Fibroblast of villous mesenchyme (primary cell): Measurements from ENCODE around the gene FANCF. TPM values are rescaled to one million over a fixed set of nuclear protein-coding genes. Genes with fewer than 3 reads are reported as not detected.

Experiments
- DNase-seq: peaks from one replicate; pipeline ENCODE4 v3.0.0-alpha.2; 2010; ENCODE audit warnings: low read depth
- H3K4me3 ChIP-seq: 2 replicates; pipeline ENCODE4 v1.5.1; 2011; ENCODE audit warnings: low read depth, mild to moderate bottlenecking, low read length
- CTCF ChIP-seq: IDR thresholded peaks from 2 replicates; pipeline ENCODE4 v1.5.1; 2012; ENCODE audit warnings: low read depth, mild to moderate bottlenecking, low read length; ENCODE audit not compliant: insufficient read depth
- total RNA-seq: library from RNA; depleted of rRNA; stranded (reverse); fragments of >200 nt; gene quantifications from 2 replicates; pipeline ENCODE4 v1.2.3, GENCODE V29; 2012

FANCF gene
- total RNA-seq, 1 donor, result 11.2 TPM

GRCh38 chr11:22584976-22585375 is 40.6 kb downstream of the FANCF start:
- H3K4me3 ChIP-seq, result no peak overlapping the region
- no peak for DNase-seq
- no peak for TF ChIP-seq CTCF

GRCh38 chr11:22583963-22584492 is 41.6 kb downstream of the FANCF start:
- no peak for DNase-seq
- H3K4me3 ChIP-seq, result no peak overlapping the region
- TF ChIP-seq CTCF, result no peak

- no peak for TF ChIP-seq CTCF
- no peak for DNase-seq
- no peak overlapping the region for H3K4me3 ChIP-seq
Measured at GRCh38 chr11:22582151-22582410, 43.5 kb downstream of the FANCF start.

GRCh38 chr11:22581354-22582150 is 44.1 kb downstream of the FANCF start:
- no peak for DNase-seq

GRCh38 chr11:22577854-22578253 is 47.8 kb downstream of the FANCF start:
- no peak for TF ChIP-seq CTCF
- DNase-seq, result no peak
- no peak overlapping the region for H3K4me3 ChIP-seq

More at GRCh38 chr11:22581354-22582150, 44.1 kb downstream of the FANCF start:
- no peak for TF ChIP-seq CTCF
- no peak overlapping the region for H3K4me3 ChIP-seq

Other genes starting within 250 kb of the FANCF start
- gene GAS2, start 40.8 kb upstream of the FANCF start, total RNA-seq, result 0.64 and 1.7 TPM in 2 replicates
- 2.6 and 3.9 TPM in 2 replicates for gene SVIP, start 204.0 kb upstream of the FANCF start, total RNA-seq
- not detected in 2 replicates for gene CCDC179, start 234.7 kb upstream of the FANCF start, total RNA-seq